ENCODE measurements around the gene RDH11.

The RDH11 gene

GRCh38 chr14:67668559-67668958, 27.0 kb downstream of the RDH11 start:
- no peak for TF ChIP-seq CTCF (IDR thresholded peaks at IDR 0.05)
- H3K4me3 ChIP-seq: no peak overlapping the region
- no peak overlapping the region for H3K27ac ChIP-seq
- DNase-seq (ENCODE audit: low spot score): no peak

GRCh38 chr14:67666750-67667449, 28.7 kb downstream of the RDH11 start:
- TF ChIP-seq CTCF (IDR thresholded peaks at IDR 0.05): peak; percentile 30
- no peak for DNase-seq (ENCODE audit: low spot score)

GRCh38 chr14:67665868-67666267, 29.7 kb downstream of the RDH11 start:
- no peak for TF ChIP-seq CTCF (IDR thresholded peaks at IDR 0.05)
- no peak for DNase-seq (ENCODE audit: low spot score)
- no peak overlapping the region for H3K4me3 ChIP-seq
- H3K27ac ChIP-seq: no peak overlapping the region

More at GRCh38 chr14:67666750-67667449, 28.7 kb downstream of the RDH11 start:
- Histone ChIP-seq H3K4me3 (no peak overlapping the region), H3K27ac (no peak overlapping the region)

- no peak for TF ChIP-seq CTCF (IDR thresholded peaks at IDR 0.05)
Measured at GRCh38 chr14:67663633-67664032, 31.9 kb downstream of the RDH11 start.

GRCh38 chr14:67653651-67654280, 41.8 kb downstream of the RDH11 start:
- no peak for TF ChIP-seq CTCF (IDR thresholded peaks at IDR 0.05)
- Histone ChIP-seq H3K27ac (no peak overlapping the region), H3K4me3 (no peak overlapping the region)
- no peak for DNase-seq (ENCODE audit: low spot score)

More at GRCh38 chr14:67663633-67664032, 31.9 kb downstream of the RDH11 start:
- H3K27ac ChIP-seq: no peak overlapping the region
- H3K4me3 ChIP-seq: no peak overlapping the region
- DNase-seq (ENCODE audit: low spot score): no peak

- no peak for DNase-seq (ENCODE audit: low spot score)
- Histone ChIP-seq H3K27ac (no peak overlapping the region), H3K4me3 (no peak overlapping the region)
- TF ChIP-seq CTCF (IDR thresholded peaks at IDR 0.05): no peak
Measured at GRCh38 chr14:67652189-67652588, 43.4 kb downstream of the RDH11 start.

GRCh38 chr14:67650694-67651093, 44.9 kb downstream of the RDH11 start:
- H3K4me3 ChIP-seq: no peak overlapping the region
- no peak for TF ChIP-seq CTCF (IDR thresholded peaks at IDR 0.05)
- H3K27ac ChIP-seq: no peak overlapping the region
- DNase-seq (ENCODE audit: low spot score): no peak

Measured in coronary artery (tissue), 2 donors.